PC-9 (cell line): ENCODE data around the gene ZNF19. TPM values are rescaled to one million over a fixed set of nuclear protein-coding genes. Genes with fewer than 3 reads are reported as not detected.
A peak's percentile ranks its signal among the peaks of the same experiment; 100 is the strongest.

ENCODE experiments used
- BruUV-seq: library from RNA; stranded (reverse); fragments of 400-500 nt; replicated peaks from 2 replicates; lab custom pipeline; 2021; lab: Mats Ljungman, UMichigan
- CTCF ChIA-PET: fragments of 300-600 bp; sonication (Branson Sonifier 250); formaldehyde crosslinking; loops from one replicate; lab custom pipeline; 2022; ENCODE audit warnings: antibody characterized with exemption; lab: Charles Lee
- POLR2A ChIA-PET: fragments of 300-600 bp; sonication (Branson Sonifier 250); formaldehyde crosslinking; loops from one replicate; lab custom pipeline; 2022; ENCODE audit warnings: antibody characterized with exemption; ENCODE audit not compliant: unreplicated experiment; lab: Charles Lee
- DNase-seq, 2 experiments: peaks; one replicate each; pipeline versions ENCODE4 v3.0.0 to v3.0.0-alpha.2; 2015 to 2022; ENCODE audit warnings: mixed read lengths in 1 of 2
- H2AFZ ChIP-seq: fragments of 200-600 bp; sonication (generic); 2 replicates; pipeline ENCODE4 v1.8.1; 2017; ENCODE audit warnings: antibody characterized with exemption
- H3F3A ChIP-seq: fragments of 200-600 bp; sonication (generic); 2 replicates; pipeline ENCODE4 v1.8.1; 2017; ENCODE audit warnings: antibody characterized with exemption, mild to moderate bottlenecking, low read depth; ENCODE audit not compliant: insufficient read depth
- H3K27ac ChIP-seq: fragments of 200-600 bp; sonication (generic); 2 replicates; pipeline ENCODE4 v1.6.1; 2016; ENCODE audit warnings: mixed run types
- H3K27me3 ChIP-seq: fragments of 200-600 bp; sonication (generic); 2 replicates; pipeline ENCODE4 v1.6.1; 2016; ENCODE audit warnings: low read depth, mixed run types; ENCODE audit not compliant: insufficient read depth
- H3K36me3 ChIP-seq: fragments of 200-600 bp; sonication (generic); 2 replicates; pipeline ENCODE4 v1.6.1; 2016; ENCODE audit warnings: low read depth, mixed run types
- H3K4me1 ChIP-seq: fragments of 200-600 bp; sonication (generic); replicated peaks from 2 replicates; pipeline ENCODE4 v1.6.1; 2016; ENCODE audit warnings: mixed run types; ENCODE audit not compliant: insufficient read depth
- H3K4me2 ChIP-seq: fragments of 200-600 bp; sonication (generic); 2 replicates; pipeline ENCODE4 v1.6.1; 2017; ENCODE audit warnings: mixed run types
- H3K4me3 ChIP-seq: fragments of 200-600 bp; sonication (generic); 2 replicates; pipeline ENCODE4 v1.6.1; 2016; ENCODE audit warnings: mixed run types
- H3K79me2 ChIP-seq: fragments of 200-600 bp; sonication (generic); 2 replicates; pipeline ENCODE4 v1.6.1; 2017; ENCODE audit warnings: low read depth, mixed run types
- H3K9me2 ChIP-seq: fragments of 200-600 bp; sonication (generic); 2 replicates; pipeline ENCODE4 v1.8.1; 2017; ENCODE audit warnings: mild to moderate bottlenecking; ENCODE audit not compliant: insufficient read depth
- H3K9me3 ChIP-seq: fragments of 200-600 bp; sonication (generic); 2 replicates; pipeline ENCODE4 v1.8.1; 2016; ENCODE audit warnings: low read depth; ENCODE audit not compliant: insufficient read depth
- H4K20me1 ChIP-seq: fragments of 200-600 bp; sonication (generic); 2 replicates; pipeline ENCODE4 v1.8.1; 2017; ENCODE audit not compliant: insufficient read depth
- CTCF ChIP-seq: fragments of 200-600 bp; sonication (generic); conservative IDR thresholded peaks from 2 replicates; pipeline ENCODE4 v1.6.1; 2017; ENCODE audit warnings: mixed run types, antibody characterized with exemption, mild to moderate bottlenecking, moderate library complexity
- EZH2 ChIP-seq: fragments of 200-600 bp; sonication (generic); IDR thresholded peaks from 2 replicates; pipeline ENCODE4 v1.8.0; 2017; ENCODE audit warnings: antibody characterized with exemption, low read depth
- intact Hi-C: fragments of 100-400 bp; cut with micrococcal nuclease; formaldehyde crosslinking; loops from one replicate; pipeline ENCODE4 v1.10.0; 2022; ENCODE audit not compliant: unreplicated experiment
- total RNA-seq: library from RNA; stranded (reverse); gene quantifications from 2 replicates; pipeline ENCODE4 v1.2.3, GENCODE V29; 2021

The ZNF19 gene
- total RNA-seq, 1 experiment from 2014 or later = 6.8 TPM

GRCh38 chr16:71461686-71462648 lies 27.2 kb downstream of the ZNF19 start, which contains the start of gene ZNF23:
ZNF23 (minus strand) TSS chr16:71462247; CDS start chr16:71456796, 5,451 bp downstream.
- DNase-seq = peak; percentile 48 to 74
- Histone ChIP-seq H3K4me3 (peak within 1 kb of the TSS; percentile 97), H3K4me1 (peaks cover 16% of the 10 kb centered on the region), H3K9me3 (no peaks in the 10 kb centered on the region), H3K36me3 (no peaks in the 10 kb centered on the region), H3F3A (no peaks in the 10 kb centered on the region), H3K9me2 (no peaks in the 10 kb centered on the region), H3K27ac (peak within 1 kb of the TSS; percentile 23; the same call in 1 of the 2 replicates), H2AFZ (peak within 1 kb of the TSS; percentile 96), H3K4me2 (peak within 1 kb of the TSS; percentile 93), H3K79me2 (peaks cover 18% of the 10 kb centered on the region), H3K27me3 (no peaks in the 10 kb centered on the region), H4K20me1 (no peaks in the 10 kb centered on the region)
- ChIA-PET POLR2A (interaction anchor here (0.7 to 1.0 kb wide), 2 partner anchors 22 to 1710 kb away, joined by 3 to 6 read pairs; no protein-coding TSS in a partner anchor), CTCF (interaction anchor here (0.9 kb wide), 2 partner anchors 22 to 103 kb away, joined by 3 to 5 read pairs; no protein-coding TSS in a partner anchor)
- intact Hi-C loops = loop anchor here (2.0 kb wide), 1 partner anchor 23 kb away; no protein-coding TSS in a partner anchor
- BruUV-seq = TSS peak; percentile 77
- TF ChIP-seq CTCF = peak; percentile 30; the same call in 1 of the 2 replicates
- no peak for TF ChIP-seq EZH2

GRCh38 chr16:71460941-71461340 lies 28.2 kb downstream of the ZNF19 start:
- Histone ChIP-seq H4K20me1 (no peaks in the 10 kb centered on the region), H3K79me2 (peaks cover 18% of the 10 kb centered on the region), H3K9me2 (no peaks in the 10 kb centered on the region), H3K27me3 (no peaks in the 10 kb centered on the region), H3K27ac (no peak overlapping the region), H3K36me3 (no peaks in the 10 kb centered on the region), H3K4me3 (peak overlapping the region; percentile 97; the same call in 1 of the 2 replicates), H3K4me2 (peak overlapping the region; percentile 93), H3K4me1 (peaks cover 16% of the 10 kb centered on the region), H2AFZ (no peak overlapping the region), H3F3A (no peaks in the 10 kb centered on the region), H3K9me3 (no peaks in the 10 kb centered on the region)
- intact Hi-C loops = no loop called here
- no peak for DNase-seq
- no peak for TF ChIP-seq CTCF
- no peak for TF ChIP-seq EZH2
- no TSS peak for BruUV-seq
- ChIA-PET POLR2A (no interaction called here), CTCF (interaction anchor here (0.6 kb wide), 1 partner anchor 105 kb away, joined by 4 read pairs; no protein-coding TSS in a partner anchor)

DNA sequence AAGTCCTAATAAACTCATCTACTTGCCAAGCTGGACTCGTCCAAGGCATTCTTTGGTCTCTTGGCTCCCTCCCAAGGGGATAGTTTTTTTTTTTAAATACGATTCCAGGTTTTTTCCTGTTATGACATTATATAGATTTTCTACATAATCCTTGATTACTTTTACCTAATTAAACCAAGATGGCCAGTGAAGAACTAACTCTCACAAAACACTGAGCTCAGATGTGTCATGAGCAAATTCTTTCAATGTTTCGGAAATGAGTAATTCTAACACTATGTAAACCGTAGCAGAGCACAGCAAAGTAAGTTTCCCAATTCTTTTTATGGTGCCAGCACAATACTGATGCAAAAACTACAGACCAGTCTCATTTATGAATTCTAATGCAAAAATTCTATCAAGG lies 28.9 kb downstream of the ZNF19 start:
- H3K27ac ChIP-seq = no peak overlapping the region
- H3K36me3 ChIP-seq = no peaks in the 10 kb centered on the region
- no TSS peak for BruUV-seq
- intact Hi-C loops = no loop called here
- ChIA-PET POLR2A (no interaction called here), CTCF (no interaction called here)
- H4K20me1 ChIP-seq = no peaks in the 10 kb centered on the region
- H3K27me3 ChIP-seq = no peaks in the 10 kb centered on the region
- H3F3A ChIP-seq = no peaks in the 10 kb centered on the region
- no peaks in the 10 kb centered on the region for H3K9me3 ChIP-seq
- TF ChIP-seq EZH2 (no peak), CTCF (no peak)
- no peaks in the 10 kb centered on the region for H3K9me2 ChIP-seq
- no peak overlapping the region for H3K4me3 ChIP-seq
- no peak overlapping the region for H2AFZ ChIP-seq
- peaks cover 16% of the 10 kb centered on the region for H3K4me1 ChIP-seq
- no peak for DNase-seq
- H3K79me2 ChIP-seq = peaks cover 18% of the 10 kb centered on the region
- peak overlapping the region; percentile 93; the same call in 1 of the 2 replicates for H3K4me2 ChIP-seq
